CD4-positive, CD25-positive, alpha-beta regulatory T cell (primary cell): ENCODE measurements around the gene LIM2. TPM values are rescaled to one million over a fixed set of nuclear protein-coding genes. Genes with fewer than 3 reads are reported as not detected.
A peak's percentile ranks its signal among the peaks of the same experiment; 100 is the strongest.

Experiments used
- ATAC-seq, 2 donors: fragments of 150-1000 bp; cut with Tn5 transposase; one replicate each; pipeline ENCODE4 v1.10.0; 2021; ENCODE audit warnings: low read depth in 2 of 2, moderate number of reproducible peaks in 2 of 2, moderate library complexity in 1 of 2
- DNase-seq, 3 donors: peaks; one replicate each; pipeline versions ENCODE4 v3.0.0 to v3.0.0-alpha.2; 2012 to 2022; ENCODE audit warnings: mixed read lengths in 1 of 3
- H3K27ac ChIP-seq: one replicate; pipeline ENCODE4 v1.7.0; 2013; ENCODE audit warnings: mild to moderate bottlenecking, low read length; ENCODE audit not compliant: insufficient read depth, poor library complexity, severe bottlenecking
- H3K27me3 ChIP-seq: one replicate; pipeline ENCODE4 v1.7.0; 2013; ENCODE audit warnings: low read length; ENCODE audit not compliant: control insufficient read depth, insufficient read depth
- H3K36me3 ChIP-seq: one replicate; pipeline ENCODE4 v1.7.0; 2013; ENCODE audit warnings: mild to moderate bottlenecking, low read length, moderate library complexity; ENCODE audit not compliant: control insufficient read depth, insufficient read depth
- H3K4me1 ChIP-seq: 2 replicates; pipeline ENCODE4 v1.7.0; 2013; ENCODE audit warnings: mild to moderate bottlenecking, low read length; ENCODE audit not compliant: insufficient read depth, control insufficient read depth, poor library complexity, severe bottlenecking
- H3K4me3 ChIP-seq: one replicate; pipeline ENCODE4 v1.7.0; 2013; ENCODE audit warnings: low read depth, mild to moderate bottlenecking, low read length, moderate library complexity
- H3K9me3 ChIP-seq, 2 experiments: 1 replicate in 1 of 2; 2 replicates in 1 of 2; pipeline ENCODE4 v1.7.0; 2013; ENCODE audit warnings: low read length in 2 of 2, mild to moderate bottlenecking in 1 of 2, moderate library complexity in 1 of 2; ENCODE audit not compliant: control insufficient read depth in 2 of 2
- H3K27ac Mint-ChIP-seq, 3 donors: one replicate each; pipeline ENCODE4 v1.8.0; 2020 to 2022; ENCODE audit warnings: mild to moderate bottlenecking in 3 of 3, mixed read lengths in 3 of 3, moderate library complexity in 2 of 3
- H3K27me3 Mint-ChIP-seq: one replicate; pipeline ENCODE4 v1.8.0; 2022; ENCODE audit warnings: mild to moderate bottlenecking, mixed read lengths
- H3K36me3 Mint-ChIP-seq: one replicate; pipeline ENCODE4 v1.8.0; 2020; ENCODE audit warnings: mixed read lengths
- H3K4me1 Mint-ChIP-seq, 4 donors: one replicate each; pipeline ENCODE4 v1.8.0; 2020 to 2022; ENCODE audit warnings: mixed read lengths in 4 of 4, mild to moderate bottlenecking in 1 of 4
- H3K4me3 Mint-ChIP-seq, 4 donors: one replicate each; pipeline ENCODE4 v1.8.0; 2020 to 2022; ENCODE audit warnings: mild to moderate bottlenecking in 4 of 4, mixed read lengths in 4 of 4, moderate library complexity in 3 of 4
- H3K9me3 Mint-ChIP-seq, 7 donors: one replicate each; pipeline ENCODE4 v1.8.0; 2020 to 2022; ENCODE audit warnings: mixed read lengths in 7 of 7, mild to moderate bottlenecking in 3 of 7, moderate library complexity in 2 of 7
- polyA plus RNA-seq, 4 donors: library from polyadenylated mRNA; unstranded; fragments of 300-500 nt; fragmentation: Illumina TruSeq; gene quantifications; one replicate each; pipeline ENCODE4 v1.2.3, GENCODE V29; 2021
- total RNA-seq: library from RNA; stranded (reverse); gene quantifications from one replicate; pipeline ENCODE4 v1.2.3, GENCODE V29; 2022

Gene LIM2, protein sequence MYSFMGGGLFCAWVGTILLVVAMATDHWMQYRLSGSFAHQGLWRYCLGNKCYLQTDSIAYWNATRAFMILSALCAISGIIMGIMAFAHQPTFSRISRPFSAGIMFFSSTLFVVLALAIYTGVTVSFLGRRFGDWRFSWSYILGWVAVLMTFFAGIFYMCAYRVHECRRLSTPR
- total RNA-seq, result not detected
- polyA plus RNA-seq, result not detected

DNA sequence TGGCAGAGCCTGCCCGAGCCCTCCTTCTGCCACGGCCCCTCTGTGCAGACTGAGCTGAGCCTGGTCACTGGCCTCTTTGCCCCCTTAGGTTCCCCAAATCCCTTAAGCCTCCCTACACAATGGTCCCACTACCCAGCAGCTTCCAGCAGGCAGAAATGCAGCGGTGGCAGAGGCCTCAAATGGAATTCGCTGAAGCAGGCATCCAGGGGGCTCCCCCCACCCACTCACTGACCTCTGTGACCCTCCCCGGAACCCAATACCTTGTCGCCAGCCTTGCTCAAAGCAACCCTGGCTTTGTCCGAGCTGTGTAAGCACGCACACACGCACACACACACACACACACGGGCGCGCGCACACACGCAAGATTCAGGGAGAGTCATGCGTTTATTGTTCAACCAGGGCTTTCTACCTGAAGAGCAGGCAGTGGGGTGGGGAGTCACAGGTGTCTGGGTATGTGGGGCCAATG is at the start of gene LIM2:
TSS of gene LIM2 (minus strand) at position 51 of the 466 bp plus-strand sequence. CDS start 531 bp downstream, outside the sequence.
- H3K27ac ChIP-seq, result no peak within 1 kb of the TSS
- H3K27ac Mint-ChIP-seq, result no peak within 1 kb of the TSS
- ATAC-seq (no peak), DNase-seq (no peak)
- H3K9me3 Mint-ChIP-seq, result no peaks in the 10 kb centered on the region
- no peak within 1 kb of the TSS for H3K4me3 ChIP-seq
- no peaks in the 10 kb centered on the region for H3K36me3 ChIP-seq
- H3K27me3 Mint-ChIP-seq, result no peaks in the 10 kb centered on the region
- H3K9me3 ChIP-seq, result no peaks in the 10 kb centered on the region
- no peaks in the 10 kb centered on the region for H3K4me1 ChIP-seq
- H3K4me1 Mint-ChIP-seq, result peaks cover 0 to 7% (median 3%) of the 10 kb centered on the region in 4 donors
- H3K27me3 ChIP-seq, result no peaks in the 10 kb centered on the region
- no peaks in the 10 kb centered on the region for H3K36me3 Mint-ChIP-seq
- H3K4me3 Mint-ChIP-seq, result no peak within 1 kb of the TSS

DNA sequence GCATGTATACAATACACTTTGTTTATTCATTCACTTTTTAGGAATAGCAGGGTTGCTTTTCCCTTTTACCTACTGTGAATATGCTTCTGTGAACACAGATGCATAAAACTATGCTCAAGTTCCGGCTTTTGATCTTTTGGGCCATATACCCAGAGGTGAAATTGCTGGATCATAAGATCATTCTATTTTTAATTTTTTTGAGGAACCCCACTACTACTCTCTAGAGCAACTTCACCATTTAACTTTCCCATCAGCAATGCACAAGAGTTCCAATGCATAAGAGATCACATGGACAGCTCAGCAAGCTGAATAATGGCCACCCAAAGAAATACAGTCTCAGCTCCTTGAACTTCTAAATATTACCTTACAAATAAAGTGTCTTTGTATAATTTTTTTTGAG is 46.7 kb upstream of the LIM2 start:
- H3K9me3 ChIP-seq, result no peaks in the 10 kb centered on the region
- no peaks in the 10 kb centered on the region for H3K36me3 ChIP-seq
- ATAC-seq (no peak), DNase-seq (no peak)
- Mint-ChIP-seq H3K9me3 (no peaks in the 10 kb centered on the region), H3K4me1 (peaks cover 0 to 11% (median 5%) of the 10 kb centered on the region in 4 donors), H3K27me3 (peaks cover 21% of the 10 kb centered on the region), H3K27ac (no peak overlapping the region), H3K4me3 (no peak overlapping the region), H3K36me3 (no peaks in the 10 kb centered on the region)
- H3K27ac ChIP-seq, result no peak overlapping the region
- no peak overlapping the region for H3K4me3 ChIP-seq
- H3K27me3 ChIP-seq, result no peaks in the 10 kb centered on the region
- H3K4me1 ChIP-seq, result no peaks in the 10 kb centered on the region

DNA sequence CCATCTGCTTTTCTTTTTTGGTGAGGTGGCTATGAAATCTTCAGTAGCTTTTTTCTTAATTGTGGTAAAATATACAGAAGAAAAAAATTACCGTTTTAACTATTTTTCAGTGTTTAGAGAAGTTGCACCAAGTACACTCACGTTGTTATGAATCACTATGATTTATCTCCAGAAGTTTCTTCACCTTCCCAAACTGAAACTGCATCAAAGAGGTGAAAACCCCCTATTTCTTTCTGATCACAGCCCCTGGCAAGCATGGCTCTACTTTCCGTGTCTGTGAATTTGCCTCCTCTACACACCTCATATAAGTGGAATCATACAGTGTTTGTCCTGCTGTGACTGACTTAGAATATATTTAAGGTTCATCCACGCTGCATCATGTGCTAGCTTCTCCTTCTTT is 45.3 kb upstream of the LIM2 start:
- H3K9me3 ChIP-seq, result no peaks in the 10 kb centered on the region
- H3K27ac Mint-ChIP-seq, result no peak overlapping the region
- no peaks in the 10 kb centered on the region for H3K36me3 ChIP-seq
- no peaks in the 10 kb centered on the region for H3K9me3 Mint-ChIP-seq
- no peak overlapping the region for H3K4me3 Mint-ChIP-seq
- H3K36me3 Mint-ChIP-seq, result no peaks in the 10 kb centered on the region
- H3K27me3 Mint-ChIP-seq, result peaks cover 17% of the 10 kb centered on the region
- H3K4me3 ChIP-seq, result no peak overlapping the region
- no peak overlapping the region for H3K27ac ChIP-seq
- no peak for ATAC-seq
- H3K27me3 ChIP-seq, result no peaks in the 10 kb centered on the region
- H3K4me1 ChIP-seq, result no peaks in the 10 kb centered on the region
- DNase-seq, result no peak
- peaks cover 0 to under 1% (median under 1%) of the 10 kb centered on the region in 4 donors for H3K4me1 Mint-ChIP-seq

DNA sequence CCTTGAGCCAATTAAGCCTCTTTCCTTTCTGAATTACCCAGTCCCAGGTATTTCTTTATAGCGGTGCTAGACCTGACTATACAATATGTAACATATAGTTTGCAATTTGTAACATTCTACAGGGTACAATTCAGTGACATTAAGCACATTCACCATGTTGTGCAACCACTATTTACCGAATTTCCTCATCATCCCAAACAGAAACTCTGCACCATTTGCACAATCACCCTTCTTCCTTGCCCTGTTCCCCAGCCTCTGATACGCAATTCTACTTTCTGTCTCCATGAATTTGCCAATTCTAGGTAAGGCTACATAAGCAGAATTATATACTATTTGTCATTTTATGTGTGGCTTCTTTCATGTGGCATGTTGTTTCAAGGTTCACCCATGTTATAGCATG is 43.4 kb upstream of the LIM2 start:
- Mint-ChIP-seq H3K9me3 (no peaks in the 10 kb centered on the region), H3K4me1 (no peaks in the 10 kb centered on the region), H3K27me3 (peaks cover 9% of the 10 kb centered on the region), H3K4me3 (no peak overlapping the region), H3K36me3 (no peaks in the 10 kb centered on the region), H3K27ac (no peak overlapping the region)
- ATAC-seq (no peak), DNase-seq (no peak)
- Histone ChIP-seq H3K4me1 (no peaks in the 10 kb centered on the region), H3K9me3 (no peaks in the 10 kb centered on the region), H3K27ac (no peak overlapping the region), H3K27me3 (no peaks in the 10 kb centered on the region), H3K36me3 (no peaks in the 10 kb centered on the region), H3K4me3 (no peak overlapping the region)

DNA sequence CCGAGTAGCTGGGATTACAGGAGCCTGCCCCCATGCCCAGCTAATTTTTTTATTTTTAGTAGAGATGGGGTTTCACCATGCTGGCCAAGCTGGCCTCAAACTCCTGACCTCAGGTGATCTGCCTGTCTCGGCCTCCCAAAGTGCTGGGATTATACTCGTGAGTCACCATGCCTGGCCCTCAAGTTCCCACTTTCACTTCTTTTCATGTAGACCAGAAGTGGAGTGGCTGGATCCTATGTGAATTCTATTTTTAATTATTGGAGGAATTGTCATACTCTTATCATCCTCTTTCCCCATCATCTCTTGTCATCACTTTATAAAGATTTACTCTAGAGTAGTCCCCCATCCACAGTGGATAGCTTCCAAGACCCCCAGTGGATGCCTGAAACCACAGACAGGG is 42.4 kb upstream of the LIM2 start:
- no peaks in the 10 kb centered on the region for H3K4me1 Mint-ChIP-seq
- no peak overlapping the region for H3K27ac Mint-ChIP-seq
- ATAC-seq (no peak), DNase-seq (no peak)
- no peaks in the 10 kb centered on the region for H3K36me3 Mint-ChIP-seq
- Histone ChIP-seq H3K27me3 (no peaks in the 10 kb centered on the region), H3K4me1 (no peaks in the 10 kb centered on the region), H3K27ac (no peak overlapping the region), H3K36me3 (no peaks in the 10 kb centered on the region), H3K4me3 (no peak overlapping the region), H3K9me3 (no peaks in the 10 kb centered on the region)
- H3K27me3 Mint-ChIP-seq, result peaks cover 9% of the 10 kb centered on the region
- no peak overlapping the region for H3K4me3 Mint-ChIP-seq
- H3K9me3 Mint-ChIP-seq, result no peaks in the 10 kb centered on the region

DNA sequence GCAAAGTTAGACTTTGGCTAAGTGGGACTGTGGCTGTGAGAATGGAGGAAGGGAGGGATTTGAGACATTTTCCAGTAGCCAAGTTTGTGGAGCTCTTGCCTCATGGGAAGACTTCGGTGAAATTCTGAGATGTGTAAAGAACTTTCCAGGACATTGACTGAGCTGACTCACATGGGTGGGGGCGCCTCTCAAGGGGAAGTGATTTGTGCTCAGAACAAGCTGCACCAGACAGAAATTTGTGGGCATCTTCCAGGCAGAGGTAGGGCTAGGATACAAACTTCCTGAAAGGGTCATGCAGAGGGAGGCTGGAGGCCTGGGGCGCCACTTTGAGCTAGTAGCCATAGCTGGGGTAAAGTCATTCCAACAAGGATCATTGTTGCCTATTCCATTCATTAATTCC is 39.4 kb upstream of the LIM2 start:
- Histone ChIP-seq H3K36me3 (no peaks in the 10 kb centered on the region), H3K9me3 (no peaks in the 10 kb centered on the region), H3K4me3 (no peak overlapping the region), H3K27ac (no peak overlapping the region), H3K27me3 (no peaks in the 10 kb centered on the region), H3K4me1 (no peaks in the 10 kb centered on the region)
- Mint-ChIP-seq H3K36me3 (no peaks in the 10 kb centered on the region), H3K27ac (no peak overlapping the region), H3K27me3 (peaks cover 9% of the 10 kb centered on the region), H3K9me3 (no peaks in the 10 kb centered on the region), H3K4me3 (no peak overlapping the region), H3K4me1 (no peaks in the 10 kb centered on the region)
- ATAC-seq (no peak), DNase-seq (no peak)

DNA sequence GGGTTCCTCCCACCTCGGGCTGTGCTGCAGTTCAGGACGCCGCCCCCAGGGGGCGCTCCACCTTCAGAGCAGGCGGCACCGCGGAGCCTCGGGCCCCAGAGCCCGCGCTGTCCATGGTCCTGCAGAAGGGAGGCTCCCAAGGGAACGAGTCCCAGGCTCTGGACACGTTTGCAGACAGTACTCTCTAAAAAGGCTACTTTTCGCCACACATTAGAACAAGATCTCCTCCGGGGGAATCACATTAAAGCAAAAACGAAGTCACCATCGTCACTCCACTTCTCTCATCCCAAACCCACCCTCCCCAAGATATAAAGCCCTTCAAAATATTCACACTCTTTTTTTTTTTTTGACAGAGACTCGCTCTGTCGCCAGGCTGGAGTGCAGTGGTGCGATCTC is 34.3 kb upstream of the LIM2 start:
- H3K4me3 ChIP-seq, result no peak overlapping the region
- no peaks in the 10 kb centered on the region for H3K27me3 ChIP-seq
- no peaks in the 10 kb centered on the region for H3K36me3 ChIP-seq
- Mint-ChIP-seq H3K4me3 (no peak overlapping the region), H3K9me3 (no peaks in the 10 kb centered on the region), H3K27me3 (peaks cover 17% of the 10 kb centered on the region), H3K4me1 (peaks cover 0 to 6% (median 0%) of the 10 kb centered on the region in 4 donors), H3K36me3 (no peaks in the 10 kb centered on the region), H3K27ac (peak overlapping the region in 1 of 3 donors; percentile 66)
- ATAC-seq, result peak; percentile 74 to 79
- no peak overlapping the region for H3K27ac ChIP-seq
- DNase-seq, result peak; percentile 64 to 70 (median 65)
- peaks cover 3% of the 10 kb centered on the region for H3K4me1 ChIP-seq
- H3K9me3 ChIP-seq, result no peaks in the 10 kb centered on the region
